Germinal center (tissue), 1 donor: ENCODE data around the gene RBMY1E.
"Not testable (repeated sequence)": the region's sequence is repeated elsewhere in the genome, so short reads cannot be mapped to it uniquely, and the experiment has no call there.

Experiments used
- DNase-seq: peaks from one replicate; pipeline ENCODE4 v3.0.0; 2012; ENCODE audit warnings: mixed read lengths, low spot score

Gene RBMY1E

GRCh38 chrY:21917932-21918331 lies at the start of gene RBMY1E:
Gene RBMY1E (minus strand): TSS chrY:21918032. CDS start chrY:21916054, 1,978 bp downstream.
- DNase-seq, result not testable (repeated sequence)

GRCh38 chrY:21894426-21894825 lies 23.4 kb downstream of the RBMY1E start, which contains the start of gene RBMY1D:
Gene RBMY1D (minus strand): TSS chrY:21894526. CDS start chrY:21892513, 2,013 bp downstream.
- DNase-seq, result not testable (repeated sequence)

- not testable (repeated sequence) for DNase-seq
Measured at GRCh38 chrY:21869407-21870076, 48.3 kb downstream of the RBMY1E start.
